Adrenal gland (tissue), 12 donors: ENCODE measurements around the gene ZMYND8. TPM values are rescaled to one million over a fixed set of nuclear protein-coding genes. Genes with fewer than 3 reads are reported as not detected.

Experiments used
- DNase-seq, 7 donors: peaks; one replicate each; pipeline ENCODE4 v3.0.0-alpha.2; 2019 to 2020
- H3K27ac ChIP-seq, 5 donors: fragments of 200-600 bp; sonication (generic) in 4 of 5; 1 replicate in 3 of 5; 2 replicates in 2 of 5; pipeline versions ENCODE4 v1.5.1 to v1.8.0; 2016 to 2020; ENCODE audit warnings: mild to moderate bottlenecking in 1 of 5
- H3K27me3 ChIP-seq: fragments of 200-600 bp; 2 replicates; pipeline ENCODE4 v1.8.0; 2021
- H3K36me3 ChIP-seq, 2 donors: fragments of 200-600 bp; replicated peaks in 1 of 2; 1 replicate in 1 of 2; 2 replicates in 1 of 2; pipeline versions ENCODE4 v1.5.1 to v1.8.0; 2018 to 2022
- H3K4me1 ChIP-seq, 2 donors: fragments of 200-600 bp; replicated peaks in 1 of 2; 1 replicate in 1 of 2; 2 replicates in 1 of 2; pipeline versions ENCODE4 v1.5.1 to v1.8.0; 2018 to 2021
- H3K4me3 ChIP-seq, 4 donors: fragments of 200-600 bp; sonication (generic) in 3 of 4; one replicate each; pipeline ENCODE4 v1.5.1; 2016 to 2018
- H3K9me3 ChIP-seq, 3 donors: fragments of 200-600 bp; sonication (generic) in 1 of 3; replicated peaks in 1 of 3; 1 replicate in 2 of 3; 2 replicates in 1 of 3; pipeline versions ENCODE4 v1.5.1 to v1.8.0; 2016 to 2021
- CTCF ChIP-seq, 6 experiments: fragments of 450-650 bp in 4 of 6; fragments of 200-600 bp in 2 of 6; sonication (generic) in 1 of 6; IDR thresholded peaks; 1 replicate in 5 of 6; 2 replicates in 1 of 6; pipeline versions ENCODE4 v1.5.1 to v1.8.0; 2016 to 2021; ENCODE audit warnings: antibody characterized with exemption in 6 of 6, mild to moderate bottlenecking in 2 of 6, moderate library complexity in 1 of 6
- POLR2A ChIP-seq, 2 donors: fragments of 450-650 bp; IDR thresholded peaks; one replicate each; pipeline ENCODE4 v1.6.1; 2017; ENCODE audit warnings: antibody characterized with exemption in 2 of 2, mild to moderate bottlenecking in 2 of 2, moderate library complexity in 1 of 2
- WGBS, 4 donors: extraction: QIAGEN DNeasy Blood & Tissue Kit in 2 of 4; methylation state at CpG; one replicate each; pipeline versions ENCODE4 v1.1.5 to v1.1.7; 2013 to 2017; 5-methylcytosine and 5-hydroxymethylcytosine counted together
- intact Hi-C, 2 donors: fragments of 100-400 bp; cut with DNase I; formaldehyde crosslinking; loops; one replicate each; pipeline versions ENCODE4 v1.14.1 to v1.15.0; 2022 to 2023
- polyA plus RNA-seq, 3 donors: library from polyadenylated mRNA; stranded (reverse); fragments of 200-250 nt in 2 of 3; fragments of 350-450 nt in 1 of 3; fragmentation: Illumina TruSeq in 1 of 3; extraction: RNeasy Lipid Tissue Mini Kit (QIAGEN cat#74804) in 1 of 3; gene quantifications; one replicate each; pipeline ENCODE4 v1.2.3, GENCODE V29; 2013 to 2014
- total RNA-seq, 9 donors: library from RNA; depleted of rRNA in 4 of 9; stranded (reverse); fragments of >200 nt in 4 of 9; fragments of 120-200 nt in 1 of 9; fragmentation: NEBNext Ultra II Directional in 1 of 9; extraction: Animal tissue kit (Norgen Biotek cat#: 25700) in 1 of 9; gene quantifications; one replicate each; pipeline versions ENCODE4 v1.1.0 to v1.2.4, GENCODE V29; 2013 to 2023
- donor health status: healthy with polysubstance abuse.
- donor health status: Bipolar disorder and iron deficiency.
- donor health status: DM: yes; HTN: yes; CAD: no.
- donor health status: DM: no; HTN: no; CAD: no.
- donor health status: DM: no; HTN: no; CAD: no.
- donor health status: DM: yes; HTN: yes; CAD: no.

The ZMYND8 gene
- total and polyA plus RNA-seq, 12 donors: 37.0 to 116 (median 67.2) TPM

GRCh38 chr20:47227119-47227518 is 129.4 kb downstream of the ZMYND8 start:
- no peak overlapping the region for H3K4me3 ChIP-seq
- 87 to 95% (median 94%) methylated on average over 7 of the region's 7 CpGs for WGBS, 4 donors
- H3K4me1 ChIP-seq: peaks cover 0 to 17% of the 10 kb centered on the region in 2 donors
- intact Hi-C loops: no loop called here
- H3K27ac ChIP-seq: no peak overlapping the region
- H3K36me3 ChIP-seq: peaks cover 0 to 79% of the 10 kb centered on the region in 2 donors
- no peak for DNase-seq
- H3K27me3 ChIP-seq: no peaks in the 10 kb centered on the region
- no peaks in the 10 kb centered on the region for H3K9me3 ChIP-seq
- no peak for TF ChIP-seq POLR2A (IDR thresholded peaks at IDR 0.05)
- TF ChIP-seq CTCF (IDR thresholded peaks at IDR 0.05): no peak

- Histone ChIP-seq H3K9me3 (no peaks in the 10 kb centered on the region), H3K4me1 (peaks cover 0 to under 1% of the 10 kb centered on the region in 2 donors), H3K27me3 (no peaks in the 10 kb centered on the region), H3K36me3 (peaks cover 0 to 90% of the 10 kb centered on the region in 2 donors), H3K4me3 (no peak overlapping the region), H3K27ac (no peak overlapping the region)
- intact Hi-C loops: no loop called here
- WGBS, 4 donors: 60 to 75% (median 73%) methylated on average over 1 of the region's 1 CpG; no CpG with 5 or more reads in 1 of the 4 donors
- DNase-seq: no peak
- no peak for TF ChIP-seq CTCF (IDR thresholded peaks at IDR 0.05)
Measured at GRCh38 chr20:47225458-47225857, 131.0 kb downstream of the ZMYND8 start.

GRCh38 chr20:47224857-47225256 is 131.6 kb downstream of the ZMYND8 start:
- TF ChIP-seq CTCF (IDR thresholded peaks at IDR 0.05) (no peak), POLR2A (IDR thresholded peaks at IDR 0.05) (no peak)
- Histone ChIP-seq H3K27ac (no peak overlapping the region), H3K4me3 (no peak overlapping the region), H3K36me3 (peaks cover 0 to 94% of the 10 kb centered on the region in 2 donors), H3K27me3 (no peaks in the 10 kb centered on the region), H3K9me3 (no peaks in the 10 kb centered on the region), H3K4me1 (no peaks in the 10 kb centered on the region)
- whole genome bisulfite sequencing, 4 donors: 95 to 98% (median 96%) methylated on average over 4 of the region's 4 CpGs
- no peak for DNase-seq
- intact Hi-C loops: no loop called here

- H3K36me3 ChIP-seq: peaks cover 0 to 94% of the 10 kb centered on the region in 2 donors
- DNase-seq: no peak
- WGBS, 4 donors: 88 to 100% (median 89%) methylated on average over 8 to 11 of the region's 11 CpGs
Measured at GRCh38 chr20:47224300-47224791, 132.2 kb downstream of the ZMYND8 start.

More at GRCh38 chr20:47224300-47224791, 132.2 kb downstream of the ZMYND8 start:
- no peaks in the 10 kb centered on the region for H3K27me3 ChIP-seq
- H3K4me3 ChIP-seq: no peak overlapping the region
- no peaks in the 10 kb centered on the region for H3K4me1 ChIP-seq
- H3K27ac ChIP-seq: no peak overlapping the region
- intact Hi-C loops: no loop called here
- no peaks in the 10 kb centered on the region for H3K9me3 ChIP-seq
- TF ChIP-seq CTCF (IDR thresholded peaks at IDR 0.05) (no peak), POLR2A (IDR thresholded peaks at IDR 0.05) (no peak)
